Activated B cell treated with CpG ODN at 0.5 μM for 24 hours (primary cell): ENCODE results near the gene LRRC34. TPM values are rescaled to one million over a fixed set of nuclear protein-coding genes. Genes with fewer than 3 reads are reported as not detected.

Experiments
- ATAC-seq: fragments of 200-7000 bp; cut with Tn5 transposase; one replicate; pipeline ENCODE4 v1.10.0; 2021; ENCODE audit warnings: low read depth, mild to moderate bottlenecking, moderate library complexity
- CTCF ChIA-PET: fragments of 350-600 bp; sonication (Branson Sonifier 250); formaldehyde crosslinking; loops from one replicate; lab custom pipeline; 2021; ENCODE audit warnings: antibody characterized with exemption; lab: Charles Lee
- POLR2A ChIA-PET: fragments of 350-600 bp; sonication (Branson Sonifier 250); formaldehyde crosslinking; loops from one replicate; lab custom pipeline; 2021; ENCODE audit warnings: antibody characterized with exemption; lab: Charles Lee
- DNase-seq: peaks from one replicate; pipeline ENCODE4 v3.0.0; 2022
- H3K27ac Mint-ChIP-seq: one replicate; pipeline ENCODE4 v1.8.0; 2020; ENCODE audit warnings: mixed read lengths
- H3K27me3 Mint-ChIP-seq: one replicate; pipeline ENCODE4 v1.8.0; 2021; ENCODE audit warnings: mixed read lengths
- H3K36me3 Mint-ChIP-seq: one replicate; pipeline ENCODE4 v1.8.0; 2021; ENCODE audit warnings: low read depth, mixed read lengths
- H3K4me1 Mint-ChIP-seq: one replicate; pipeline ENCODE4 v1.8.0; 2021; ENCODE audit warnings: mixed read lengths
- H3K4me3 Mint-ChIP-seq: one replicate; pipeline ENCODE4 v1.8.0; 2020; ENCODE audit warnings: mild to moderate bottlenecking, mixed read lengths
- H3K9me3 Mint-ChIP-seq: one replicate; pipeline ENCODE4 v1.8.0; 2020; ENCODE audit warnings: mixed read lengths
- CTCF ChIP-seq: fragments of 200-600 bp; IDR thresholded peaks from one replicate; pipeline ENCODE4 v1.8.0; 2022; ENCODE audit warnings: antibody characterized with exemption, mild to moderate bottlenecking
- intact Hi-C: fragments of 100-400 bp; cut with micrococcal nuclease; formaldehyde crosslinking; loops from one replicate; pipeline ENCODE4 v1.15.1; 2024
- total RNA-seq: library from RNA; stranded (reverse); gene quantifications from 2 replicates; pipeline ENCODE4 v1.2.3, GENCODE V29; 2022

The LRRC34 gene
- total RNA-seq, 1 donor from 2014 or later: 5.7 TPM

- no peak overlapping the region for H3K4me3 Mint-ChIP-seq
- intact Hi-C loops: no loop called here
- H3K27ac Mint-ChIP-seq: peak overlapping the region; percentile 2
- no peak for TF ChIP-seq CTCF
- ChIA-PET POLR2A (no interaction called here), CTCF (no interaction called here)
- H3K9me3 Mint-ChIP-seq: no peaks in the 10 kb centered on the region
- H3K4me1 Mint-ChIP-seq: peaks cover 24% of the 10 kb centered on the region
- H3K27me3 Mint-ChIP-seq: no peaks in the 10 kb centered on the region
- DNase-seq (no peak), ATAC-seq (no peak)
- peaks cover 84% of the 10 kb centered on the region for H3K36me3 Mint-ChIP-seq
Observed at GRCh38 chr3:169781209-169781855, 31.4 kb downstream of the LRRC34 start.

- no peak for TF ChIP-seq CTCF
- peaks cover 84% of the 10 kb centered on the region for H3K36me3 Mint-ChIP-seq
- ATAC-seq (no peak), DNase-seq (no peak)
- intact Hi-C loops: no loop called here
- H3K4me1 Mint-ChIP-seq: peaks cover 29% of the 10 kb centered on the region
- no peaks in the 10 kb centered on the region for H3K27me3 Mint-ChIP-seq
- no peaks in the 10 kb centered on the region for H3K9me3 Mint-ChIP-seq
- CTCF ChIA-PET: no interaction called here
- POLR2A ChIA-PET: no interaction called here
- H3K27ac Mint-ChIP-seq: no peak overlapping the region
- H3K4me3 Mint-ChIP-seq: no peak overlapping the region
Observed at GRCh38 chr3:169780742-169781141, 32.0 kb downstream of the LRRC34 start.

- Mint-ChIP-seq H3K4me3 (no peak overlapping the region), H3K9me3 (no peaks in the 10 kb centered on the region), H3K4me1 (peaks cover 54% of the 10 kb centered on the region), H3K27me3 (no peaks in the 10 kb centered on the region), H3K27ac (no peak overlapping the region), H3K36me3 (peaks cover 87% of the 10 kb centered on the region)
- intact Hi-C loops: loop anchor here (2.0 kb wide), 1 partner anchor 13 kb away; no protein-coding TSS in a partner anchor
- CTCF ChIA-PET: no interaction called here
- TF ChIP-seq CTCF: no peak
- DNase-seq (no peak), ATAC-seq (no peak)
- POLR2A ChIA-PET: no interaction called here
Observed at GRCh38 chr3:169777822-169778221, 34.9 kb downstream of the LRRC34 start.

DNA sequence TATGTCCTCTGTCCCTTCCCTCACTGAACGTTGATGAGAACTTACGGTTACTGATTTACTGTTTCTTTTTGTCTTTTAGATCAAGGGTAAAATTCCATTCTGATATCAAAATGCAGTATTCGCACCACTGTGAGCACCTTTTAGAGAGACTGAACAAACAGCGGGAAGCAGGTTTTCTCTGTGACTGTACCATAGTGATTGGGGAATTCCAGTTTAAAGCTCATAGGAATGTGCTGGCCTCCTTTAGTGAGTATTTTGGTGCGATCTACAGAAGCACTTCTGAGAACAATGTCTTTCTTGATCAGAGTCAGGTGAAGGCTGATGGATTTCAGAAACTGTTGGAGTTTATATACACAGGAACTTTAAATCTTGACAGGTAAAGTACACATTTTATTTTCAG lies 38.5 kb downstream of the LRRC34 start:
- ATAC-seq (no peak), DNase-seq (no peak)
- Mint-ChIP-seq H3K4me1 (peaks cover 54% of the 10 kb centered on the region), H3K9me3 (no peaks in the 10 kb centered on the region), H3K27me3 (no peaks in the 10 kb centered on the region), H3K27ac (peak overlapping the region; percentile 99), H3K36me3 (peaks cover 67% of the 10 kb centered on the region), H3K4me3 (peak overlapping the region; percentile 99)
- POLR2A ChIA-PET: interaction anchor here (0.9 to 3.7 kb wide), 9 partner anchors 11 to 583 kb away, joined by 3 to 86 read pairs (median 18); partner anchors contain the start of genes LRRC34, LRRIQ4, PHC3 and SEC62
- intact Hi-C loops: no loop called here
- no peak for TF ChIP-seq CTCF
- CTCF ChIA-PET: interaction anchor here (3.1 kb wide), 1 partner anchor 11 kb away, joined by 17 read pairs; no protein-coding TSS in a partner anchor
